ENCODE measurements around the gene LMAN1.

Gene LMAN1, protein sequence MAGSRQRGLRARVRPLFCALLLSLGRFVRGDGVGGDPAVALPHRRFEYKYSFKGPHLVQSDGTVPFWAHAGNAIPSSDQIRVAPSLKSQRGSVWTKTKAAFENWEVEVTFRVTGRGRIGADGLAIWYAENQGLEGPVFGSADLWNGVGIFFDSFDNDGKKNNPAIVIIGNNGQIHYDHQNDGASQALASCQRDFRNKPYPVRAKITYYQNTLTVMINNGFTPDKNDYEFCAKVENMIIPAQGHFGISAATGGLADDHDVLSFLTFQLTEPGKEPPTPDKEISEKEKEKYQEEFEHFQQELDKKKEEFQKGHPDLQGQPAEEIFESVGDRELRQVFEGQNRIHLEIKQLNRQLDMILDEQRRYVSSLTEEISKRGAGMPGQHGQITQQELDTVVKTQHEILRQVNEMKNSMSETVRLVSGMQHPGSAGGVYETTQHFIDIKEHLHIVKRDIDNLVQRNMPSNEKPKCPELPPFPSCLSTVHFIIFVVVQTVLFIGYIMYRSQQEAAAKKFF

DNA sequence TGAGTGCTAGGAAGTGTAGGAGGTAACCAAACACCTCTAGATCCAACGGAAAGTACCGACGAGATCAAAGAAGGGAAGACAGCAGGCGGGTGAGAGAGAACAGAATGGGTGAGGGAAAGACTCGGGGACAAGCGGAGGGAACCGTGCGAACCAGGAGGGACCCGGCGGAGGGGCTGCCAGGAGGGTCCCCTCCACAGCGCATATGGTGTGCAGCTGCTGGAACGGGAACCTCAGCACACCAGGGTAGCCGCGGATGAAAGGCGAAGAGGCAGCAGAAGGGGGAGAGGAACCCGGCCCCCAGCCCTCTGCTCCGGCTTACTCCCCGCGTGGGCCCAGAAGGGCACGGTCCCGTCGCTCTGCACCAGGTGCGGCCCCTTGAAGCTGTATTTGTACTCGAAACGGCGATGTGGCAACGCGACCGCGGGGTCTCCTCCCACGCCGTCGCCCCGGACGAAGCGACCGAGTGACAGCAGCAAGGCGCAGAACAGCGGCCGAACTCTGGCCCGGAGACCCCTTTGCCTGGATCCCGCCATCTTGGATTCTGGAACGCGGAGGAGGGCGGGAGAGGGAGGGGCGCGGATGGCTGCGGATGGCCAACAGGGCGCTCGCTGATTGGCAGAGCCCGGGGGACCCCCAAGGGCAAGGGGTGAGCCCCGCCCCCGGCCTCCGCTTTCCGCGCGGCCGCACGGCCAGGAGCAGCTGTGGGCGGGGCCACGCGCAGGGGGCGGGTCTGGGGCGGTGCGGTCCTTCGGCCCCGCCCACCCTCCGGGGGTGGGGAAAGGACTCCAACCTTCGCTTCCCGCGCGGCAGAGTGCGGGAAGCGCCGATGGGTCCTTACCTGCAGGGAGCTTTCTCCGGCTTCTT is at the start of gene LMAN1:
Gene LMAN1 (minus strand): TSS at position 554 of the 864 bp plus-strand sequence. CDS start 21 bp downstream, at position 533.
- Histone ChIP-seq H3K27me3 (ENCODE audit: control insufficient read depth, insufficient read depth, low read length) (no peaks in the 10 kb centered on the region; the same call in 1 of the 2 replicates), H3K4me1 (ENCODE audit: control insufficient read depth, insufficient read depth, low read length) (no peaks in the 10 kb centered on the region; the same call in 1 of the 2 replicates), H3K27ac (ENCODE audit: low read length) (no peak within 1 kb of the TSS), H3K9me3 (ENCODE audit: control insufficient read depth, insufficient read depth, low read length) (no peaks in the 10 kb centered on the region), H3K36me3 (ENCODE audit: control insufficient read depth, insufficient read depth, low read length) (no peaks in the 10 kb centered on the region), H3K4me3 (ENCODE audit: low read length) (peak within 1 kb of the TSS; percentile 85)
- no CpG with 5 or more reads among the region's 76 CpGs for WGBS (ENCODE audit: insufficient coverage, insufficient read length)
- peak; percentile 75 for DNase-seq (ENCODE audit: low read depth, low spot score)

DNA sequence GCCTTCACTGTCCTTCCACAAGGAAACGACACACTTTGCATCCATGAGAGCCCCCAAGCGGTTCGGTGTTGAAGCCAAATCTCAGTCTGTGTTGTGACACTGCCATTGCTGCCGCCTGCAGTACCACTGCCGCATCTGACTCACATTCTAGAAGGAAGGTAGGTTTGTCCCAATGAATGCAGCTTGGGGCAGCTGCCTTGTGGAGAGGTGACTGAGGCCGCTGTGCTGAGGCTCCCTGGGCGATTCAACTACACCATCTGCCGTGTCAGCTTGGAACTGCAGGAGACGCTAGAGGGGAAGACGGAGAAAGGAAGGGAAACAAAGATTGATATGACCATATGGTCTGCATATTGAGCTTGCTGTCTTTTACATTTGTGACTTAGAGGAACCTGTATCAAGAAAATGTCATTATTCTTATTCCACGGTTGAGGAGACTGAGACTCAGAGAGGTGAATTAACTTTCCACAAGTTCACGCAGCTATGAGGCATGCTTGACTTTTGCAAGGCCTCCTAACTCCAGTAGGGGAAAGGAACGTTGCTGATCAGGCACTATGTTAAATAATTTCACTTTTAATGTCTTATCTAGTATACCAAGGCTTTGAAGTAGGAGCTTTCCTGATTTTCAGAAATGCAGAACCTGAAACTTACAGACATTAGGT is 43.5 kb upstream of the LMAN1 start:
- no peaks in the 10 kb centered on the region for H3K4me1 ChIP-seq (ENCODE audit: control insufficient read depth, insufficient read depth, low read length)
- WGBS (ENCODE audit: insufficient coverage, insufficient read length): no CpG with 5 or more reads among the region's 13 CpGs
- H3K4me3 ChIP-seq (ENCODE audit: low read length): no peak overlapping the region
- no peak overlapping the region for H3K27ac ChIP-seq (ENCODE audit: low read length)
- no peaks in the 10 kb centered on the region for H3K27me3 ChIP-seq (ENCODE audit: control insufficient read depth, insufficient read depth, low read length)
- H3K36me3 ChIP-seq (ENCODE audit: control insufficient read depth, insufficient read depth, low read length): no peaks in the 10 kb centered on the region
- DNase-seq (ENCODE audit: low read depth, low spot score): peak; percentile 94
- H3K9me3 ChIP-seq (ENCODE audit: control insufficient read depth, insufficient read depth, low read length): no peaks in the 10 kb centered on the region

DNA sequence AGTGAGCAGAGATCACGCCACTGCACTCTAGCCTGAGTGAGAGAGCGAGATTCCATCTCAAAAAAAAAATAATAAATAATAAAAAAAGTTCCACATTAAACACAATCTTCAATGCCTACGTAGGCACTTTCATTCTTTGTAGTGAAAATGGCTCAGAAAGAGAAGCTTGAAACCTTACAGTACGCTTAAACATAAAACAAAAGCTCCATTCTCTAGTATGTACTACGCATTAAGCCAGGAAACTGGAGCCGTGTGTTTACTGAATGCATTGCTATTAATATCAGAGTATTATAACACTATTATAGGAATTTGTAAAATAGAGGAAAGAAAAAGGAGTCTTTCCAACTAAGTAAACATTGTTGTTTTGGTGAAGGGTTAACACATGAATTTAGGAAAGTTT is 41.3 kb upstream of the LMAN1 start:
- H3K9me3 ChIP-seq (ENCODE audit: control insufficient read depth, insufficient read depth, low read length): no peaks in the 10 kb centered on the region
- whole genome bisulfite sequencing (ENCODE audit: insufficient coverage, insufficient read length): no CpG with 5 or more reads among the region's 6 CpGs
- H3K27me3 ChIP-seq (ENCODE audit: control insufficient read depth, insufficient read depth, low read length): no peaks in the 10 kb centered on the region
- no peak for DNase-seq (ENCODE audit: low read depth, low spot score)
- no peak overlapping the region for H3K4me3 ChIP-seq (ENCODE audit: low read length)
- no peaks in the 10 kb centered on the region for H3K4me1 ChIP-seq (ENCODE audit: control insufficient read depth, insufficient read depth, low read length)
- no peak overlapping the region for H3K27ac ChIP-seq (ENCODE audit: low read length)
- no peaks in the 10 kb centered on the region for H3K36me3 ChIP-seq (ENCODE audit: control insufficient read depth, insufficient read depth, low read length)

DNA sequence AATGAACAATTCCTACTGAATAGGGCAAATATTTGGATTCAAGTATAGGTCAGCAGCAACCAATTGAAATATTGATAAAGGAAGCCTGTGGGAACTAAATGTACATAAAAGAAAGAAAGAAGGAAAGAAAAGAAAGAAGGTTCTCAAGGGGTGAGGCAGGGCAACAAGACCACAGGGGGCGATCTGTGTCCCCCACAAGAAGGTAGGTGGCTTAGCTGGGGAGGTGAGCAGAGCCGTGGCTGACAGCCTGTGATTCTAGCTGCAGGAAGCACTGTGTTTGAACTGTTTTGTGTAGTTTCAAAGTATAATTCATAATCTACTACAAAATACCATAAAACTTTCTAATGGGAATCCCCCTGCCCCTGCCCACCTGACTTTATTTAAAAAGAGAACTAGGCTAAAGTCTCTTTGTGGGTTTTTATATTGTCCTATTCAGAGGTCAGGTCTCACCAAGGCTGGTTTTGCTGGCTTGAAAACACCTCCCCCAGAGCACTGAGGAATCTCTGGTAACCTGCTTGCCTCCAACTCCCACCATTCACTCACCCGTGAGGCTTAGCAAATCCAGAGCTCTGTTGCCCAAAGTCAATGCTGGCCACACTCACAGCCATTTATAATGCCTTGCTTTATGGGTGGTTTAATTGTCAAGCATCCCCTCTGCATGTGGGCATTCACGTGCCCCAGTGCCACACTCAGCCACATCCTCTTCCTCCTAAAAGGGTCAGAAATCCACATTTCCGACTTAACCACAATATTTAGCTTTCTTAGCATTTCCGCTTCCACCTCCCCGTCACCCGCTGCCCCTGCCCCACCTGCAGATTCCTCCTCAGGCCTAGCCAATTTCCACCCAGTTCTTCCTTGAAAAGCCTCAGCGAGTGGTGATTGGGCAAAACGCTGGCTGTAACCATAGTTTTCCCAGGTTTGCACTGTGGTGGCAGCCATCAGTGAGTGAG is 36.4 kb upstream of the LMAN1 start:
- no peak for DNase-seq (ENCODE audit: low read depth, low spot score)
- WGBS (ENCODE audit: insufficient coverage, insufficient read length): 100% methylated on average over 2 of the region's 10 CpGs
- Histone ChIP-seq H3K9me3 (ENCODE audit: control insufficient read depth, insufficient read depth, low read length) (no peaks in the 10 kb centered on the region), H3K4me1 (ENCODE audit: control insufficient read depth, insufficient read depth, low read length) (no peaks in the 10 kb centered on the region), H3K4me3 (ENCODE audit: low read length) (no peak overlapping the region), H3K36me3 (ENCODE audit: control insufficient read depth, insufficient read depth, low read length) (no peaks in the 10 kb centered on the region), H3K27me3 (ENCODE audit: control insufficient read depth, insufficient read depth, low read length) (no peaks in the 10 kb centered on the region), H3K27ac (ENCODE audit: low read length) (no peak overlapping the region)

DNA sequence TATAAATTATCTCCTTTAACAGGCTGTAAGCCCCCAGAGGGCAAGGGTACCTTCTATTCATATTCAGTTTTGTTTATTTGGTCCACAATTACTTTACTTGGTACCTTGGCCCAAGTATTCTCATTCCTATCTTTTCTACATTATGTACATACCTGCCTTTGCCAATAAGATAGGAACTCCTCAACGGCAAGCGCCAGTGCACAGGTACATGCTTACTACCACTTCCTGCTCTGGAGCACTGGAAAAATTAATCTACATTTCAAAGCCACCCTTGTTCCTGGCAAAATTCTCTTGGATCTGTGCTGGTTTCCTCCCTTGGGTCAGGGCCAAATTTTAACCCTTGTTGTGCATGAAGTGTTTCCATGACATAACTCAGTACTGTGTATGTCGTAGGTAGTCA is 34.3 kb upstream of the LMAN1 start:
- Histone ChIP-seq H3K4me3 (ENCODE audit: low read length) (no peak overlapping the region), H3K36me3 (ENCODE audit: control insufficient read depth, insufficient read depth, low read length) (no peaks in the 10 kb centered on the region), H3K9me3 (ENCODE audit: control insufficient read depth, insufficient read depth, low read length) (no peaks in the 10 kb centered on the region), H3K27ac (ENCODE audit: low read length) (no peak overlapping the region), H3K27me3 (ENCODE audit: control insufficient read depth, insufficient read depth, low read length) (no peaks in the 10 kb centered on the region), H3K4me1 (ENCODE audit: control insufficient read depth, insufficient read depth, low read length) (no peaks in the 10 kb centered on the region)
- no CpG with 5 or more reads among the region's 3 CpGs for WGBS (ENCODE audit: insufficient coverage, insufficient read length)
- no peak for DNase-seq (ENCODE audit: low read depth, low spot score)

DNA sequence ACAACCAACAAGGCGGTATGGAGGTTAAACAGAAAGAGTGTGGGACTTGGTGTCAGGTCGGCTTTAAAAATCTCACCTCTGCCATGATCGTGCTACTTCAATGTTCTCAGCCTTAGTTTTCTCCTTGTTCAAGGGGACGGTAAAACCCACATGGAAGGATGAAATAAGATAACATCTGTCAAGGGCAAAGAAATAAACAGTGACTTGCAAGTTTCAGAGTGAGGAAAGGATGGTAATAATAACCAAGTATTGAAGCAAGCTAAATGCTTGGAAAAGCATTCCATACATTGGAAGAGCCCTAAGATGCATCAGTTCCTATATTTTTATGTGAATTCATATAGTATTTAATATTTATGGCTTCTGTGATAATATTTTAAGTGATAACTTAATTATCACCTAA is 29.8 kb upstream of the LMAN1 start:
- Histone ChIP-seq H3K4me3 (ENCODE audit: low read length) (no peak overlapping the region), H3K27me3 (ENCODE audit: control insufficient read depth, insufficient read depth, low read length) (no peaks in the 10 kb centered on the region), H3K4me1 (ENCODE audit: control insufficient read depth, insufficient read depth, low read length) (no peaks in the 10 kb centered on the region), H3K36me3 (ENCODE audit: control insufficient read depth, insufficient read depth, low read length) (no peaks in the 10 kb centered on the region), H3K27ac (ENCODE audit: low read length) (no peak overlapping the region), H3K9me3 (ENCODE audit: control insufficient read depth, insufficient read depth, low read length) (no peaks in the 10 kb centered on the region)
- no peak for DNase-seq (ENCODE audit: low read depth, low spot score)
- WGBS (ENCODE audit: insufficient coverage, insufficient read length): no CpG with 5 or more reads among the region's 4 CpGs

GRCh38 chr18:59387687-59388565 is 28.9 kb upstream of the LMAN1 start:
- Histone ChIP-seq H3K27me3 (ENCODE audit: control insufficient read depth, insufficient read depth, low read length) (no peaks in the 10 kb centered on the region), H3K27ac (ENCODE audit: low read length) (no peak overlapping the region)
- DNase-seq (ENCODE audit: low read depth, low spot score): no peak

GRCh38 chr18:59386909-59387686 is 28.0 kb upstream of the LMAN1 start:
- no CpG with 5 or more reads among the region's 8 CpGs for WGBS (ENCODE audit: insufficient coverage, insufficient read length)
- H3K36me3 ChIP-seq (ENCODE audit: control insufficient read depth, insufficient read depth, low read length): no peaks in the 10 kb centered on the region
- H3K4me3 ChIP-seq (ENCODE audit: low read length): no peak overlapping the region
- no peak for DNase-seq (ENCODE audit: low read depth, low spot score)
- H3K4me1 ChIP-seq (ENCODE audit: control insufficient read depth, insufficient read depth, low read length): no peaks in the 10 kb centered on the region
- no peak overlapping the region for H3K27ac ChIP-seq (ENCODE audit: low read length)
- H3K9me3 ChIP-seq (ENCODE audit: control insufficient read depth, insufficient read depth, low read length): no peaks in the 10 kb centered on the region
- H3K27me3 ChIP-seq (ENCODE audit: control insufficient read depth, insufficient read depth, low read length): no peaks in the 10 kb centered on the region

More at GRCh38 chr18:59387687-59388565, 28.9 kb upstream of the LMAN1 start:
- no CpG with 5 or more reads among the region's 11 CpGs for WGBS (ENCODE audit: insufficient coverage, insufficient read length)
- Histone ChIP-seq H3K9me3 (ENCODE audit: control insufficient read depth, insufficient read depth, low read length) (no peaks in the 10 kb centered on the region), H3K4me3 (ENCODE audit: low read length) (no peak overlapping the region), H3K36me3 (ENCODE audit: control insufficient read depth, insufficient read depth, low read length) (no peaks in the 10 kb centered on the region), H3K4me1 (ENCODE audit: control insufficient read depth, insufficient read depth, low read length) (no peaks in the 10 kb centered on the region)
